Right atrium auricular region (tissue), 2 donors: Measurements from ENCODE around the gene IMPG2. TPM values are rescaled to one million over a fixed set of nuclear protein-coding genes. Genes with fewer than 3 reads are reported as not detected.

ENCODE experiments used
- DNase-seq: peaks from one replicate; pipeline ENCODE4 v3.0.0-alpha.2; 2019; ENCODE audit warnings: low spot score
- H3K27ac ChIP-seq, 2 donors: fragments of 200-600 bp; sonication (generic); 1 replicate in 1 of 2; 2 replicates in 1 of 2; pipeline ENCODE4 v1.5.1; 2016 to 2019
- H3K27me3 ChIP-seq, 2 donors: fragments of 200-600 bp; sonication (generic); one replicate each; pipeline versions ENCODE4 v1.5.1 to v1.6.0; 2017 to 2019
- H3K36me3 ChIP-seq: fragments of 200-600 bp; sonication (generic); one replicate; pipeline ENCODE4 v1.5.1; 2016
- H3K4me1 ChIP-seq, 2 donors: fragments of 200-600 bp; sonication (generic); one replicate each; pipeline versions ENCODE4 v1.5.1 to v1.6.0; 2017 to 2019
- H3K4me3 ChIP-seq, 2 donors: fragments of 200-600 bp; sonication (generic); 1 replicate in 1 of 2; 2 replicates in 1 of 2; pipeline ENCODE4 v1.5.1; 2017 to 2019; ENCODE audit warnings: mild to moderate bottlenecking in 1 of 2, moderate library complexity in 1 of 2
- H3K9me3 ChIP-seq, 2 donors: fragments of 200-600 bp; sonication (generic); one replicate each; pipeline ENCODE4 v1.5.1; 2019
- CTCF ChIP-seq, 2 donors: fragments of 200-600 bp; sonication (generic); IDR thresholded peaks; one replicate each; pipeline ENCODE4 v1.5.1; 2019; ENCODE audit warnings: antibody characterized with exemption in 2 of 2
- total RNA-seq, 2 donors: library from RNA; depleted of rRNA; stranded (reverse); fragments of >200 nt; gene quantifications; one replicate each; pipeline ENCODE4 v1.1.0, GENCODE V29; 2016

IMPG2 gene
- total RNA-seq, 2 donors from 2014 or later = 0.15 to 0.43 TPM

- no peak for TF ChIP-seq CTCF (IDR thresholded peaks at IDR 0.05)
- Histone ChIP-seq H3K36me3 (no peaks in the 10 kb centered on the region), H3K4me3 (no peak overlapping the region), H3K27ac (peak overlapping the region in 1 of 2 donors; percentile 54), H3K9me3 (peaks cover 0 to 9% of the 10 kb centered on the region in 2 donors), H3K27me3 (no peaks in the 10 kb centered on the region), H3K4me1 (no peaks in the 10 kb centered on the region)
- no peak for DNase-seq
These were observed 102.7 kb downstream of the IMPG2 start for GRCh38 chr3:101217472-101218245.

GRCh38 chr3:101216710-101217465, 103.5 kb downstream of the IMPG2 start:
- peaks cover 0 to 9% of the 10 kb centered on the region in 2 donors for H3K9me3 ChIP-seq
- no peaks in the 10 kb centered on the region for H3K36me3 ChIP-seq
- TF ChIP-seq CTCF (IDR thresholded peaks at IDR 0.05) = no peak
- peak; percentile 88 for DNase-seq
- no peaks in the 10 kb centered on the region for H3K27me3 ChIP-seq
- peak overlapping the region; percentile 35 to 54 for H3K27ac ChIP-seq
- H3K4me3 ChIP-seq = no peak overlapping the region
- H3K4me1 ChIP-seq = no peaks in the 10 kb centered on the region

GRCh38 chr3:101212730-101213129, 107.6 kb downstream of the IMPG2 start:
- no peak for TF ChIP-seq CTCF (IDR thresholded peaks at IDR 0.05)
- H3K4me3 ChIP-seq = no peak overlapping the region
- H3K36me3 ChIP-seq = no peaks in the 10 kb centered on the region
- H3K9me3 ChIP-seq = no peaks in the 10 kb centered on the region
- no peak overlapping the region for H3K27ac ChIP-seq
- DNase-seq = no peak
- no peaks in the 10 kb centered on the region for H3K27me3 ChIP-seq
- no peaks in the 10 kb centered on the region for H3K4me1 ChIP-seq

- no peaks in the 10 kb centered on the region for H3K36me3 ChIP-seq
- TF ChIP-seq CTCF (IDR thresholded peaks at IDR 0.05) = no peak
- H3K27me3 ChIP-seq = no peaks in the 10 kb centered on the region
- no peak overlapping the region for H3K27ac ChIP-seq
- H3K4me3 ChIP-seq = no peak overlapping the region
- H3K4me1 ChIP-seq = no peaks in the 10 kb centered on the region
- DNase-seq = no peak
- H3K9me3 ChIP-seq = no peaks in the 10 kb centered on the region
These were observed 116.1 kb downstream of the IMPG2 start for GRCh38 chr3:101204246-101204645.

- H3K27ac ChIP-seq = no peak overlapping the region
- H3K27me3 ChIP-seq = no peaks in the 10 kb centered on the region
- no peaks in the 10 kb centered on the region for H3K4me1 ChIP-seq
- no peak overlapping the region for H3K4me3 ChIP-seq
- TF ChIP-seq CTCF (IDR thresholded peaks at IDR 0.05) = no peak
- H3K36me3 ChIP-seq = no peaks in the 10 kb centered on the region
- no peak for DNase-seq
- no peaks in the 10 kb centered on the region for H3K9me3 ChIP-seq
These were observed 117.0 kb downstream of the IMPG2 start for GRCh38 chr3:101203411-101203810.
